ENCODE measurements around the gene UBQLN4.
"Not testable (repeated sequence)": the region's sequence is repeated elsewhere in the genome, so short reads cannot be mapped to it uniquely, and the experiment has no call there.

The UBQLN4 gene

GRCh38 chr1:156075162-156075561 is 21.6 kb upstream of the UBQLN4 start:
- TF ChIP-seq GATA1 (IDR thresholded peaks at IDR 0.05; ENCODE audit: low read depth, low read length) (no peak), POLR2A (IDR thresholded peaks at IDR 0.05; ENCODE audit: low read length) (no peak)
- DNase-seq = peak; percentile 15 to 17

DNA sequence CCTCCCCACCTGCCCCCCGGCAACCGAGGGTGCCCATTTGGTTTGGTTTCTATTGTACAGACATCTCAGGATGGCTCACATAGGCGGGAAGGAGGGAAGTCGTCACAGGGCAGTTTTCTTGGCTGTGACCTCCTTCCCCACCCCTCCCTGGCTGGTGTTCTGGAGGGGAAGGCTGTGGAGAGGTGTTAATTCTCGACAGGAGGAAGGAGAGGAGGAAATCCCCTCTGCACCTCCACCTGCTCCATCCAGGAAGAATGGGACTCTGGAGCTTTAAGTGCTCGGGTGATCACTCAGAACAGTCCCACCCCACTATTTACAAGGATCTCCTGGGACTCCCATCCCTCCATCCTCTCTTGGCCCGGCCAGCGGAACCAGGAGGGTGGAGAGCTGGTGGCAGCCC is 21.1 kb upstream of the UBQLN4 start:
- TF ChIP-seq POLR2A (IDR thresholded peaks at IDR 0.05; ENCODE audit: low read length) = no peak
- TF ChIP-seq GATA1 (IDR thresholded peaks at IDR 0.05; ENCODE audit: low read depth, low read length) = no peak
- DNase-seq = no peak

DNA sequence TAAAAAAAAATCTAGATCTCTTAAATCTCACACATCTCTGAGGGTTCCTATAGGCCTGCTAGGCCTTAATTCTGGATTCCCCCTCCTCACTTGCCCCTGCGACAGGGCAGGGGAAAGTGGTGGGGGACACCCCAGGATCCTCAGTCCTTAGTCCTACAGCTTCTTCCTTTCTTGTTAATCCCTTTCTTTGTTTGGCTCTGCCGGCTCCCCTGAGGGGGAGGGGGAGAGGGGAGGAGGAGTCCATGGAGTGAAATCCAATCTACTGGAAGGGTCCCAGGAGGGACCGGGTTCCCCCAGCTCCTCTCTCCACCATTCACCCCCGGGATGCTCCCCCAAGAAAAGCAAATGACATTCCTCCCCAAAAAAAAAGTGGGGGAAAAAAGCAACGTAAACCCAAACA is 20.1 kb upstream of the UBQLN4 start:
- TF ChIP-seq POLR2A (IDR thresholded peaks at IDR 0.05; ENCODE audit: low read length) (no peak), GATA1 (IDR thresholded peaks at IDR 0.05; ENCODE audit: low read depth, low read length) (no peak)

GRCh38 chr1:156073110-156073687 is 19.6 kb upstream of the UBQLN4 start:
- TF ChIP-seq POLR2A (IDR thresholded peaks at IDR 0.05; ENCODE audit: low read length) = no peak
- TF ChIP-seq GATA1 (IDR thresholded peaks at IDR 0.05; ENCODE audit: low read depth, low read length) = no peak
- no peak for DNase-seq

More for the DNA sequence above, 20.1 kb upstream of the UBQLN4 start:
- no peak for DNase-seq

DNA sequence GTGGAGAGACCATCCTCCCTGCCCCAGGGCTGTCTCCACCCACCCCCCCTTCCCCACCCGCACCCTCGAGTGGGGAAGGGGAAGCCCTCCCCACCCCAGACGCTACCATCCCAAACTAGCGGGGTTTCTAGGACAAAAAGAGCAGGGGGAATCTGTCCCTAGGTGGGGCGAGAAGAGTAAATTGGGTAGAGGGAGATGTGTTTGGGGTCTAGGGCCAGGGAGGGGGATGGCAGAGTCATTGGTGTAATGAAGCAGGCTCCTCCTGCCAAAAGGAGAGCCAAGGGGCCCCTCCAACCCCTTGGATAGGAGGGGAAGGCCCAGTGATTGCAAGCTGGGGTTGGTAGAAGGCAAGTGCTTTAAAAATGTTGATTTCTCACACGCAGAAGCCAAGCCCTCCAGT is 18.7 kb upstream of the UBQLN4 start:
- DNase-seq = no peak
- TF ChIP-seq POLR2A (IDR thresholded peaks at IDR 0.05; ENCODE audit: low read length) (no peak), GATA1 (IDR thresholded peaks at IDR 0.05; ENCODE audit: low read depth, low read length) (no peak)

DNA sequence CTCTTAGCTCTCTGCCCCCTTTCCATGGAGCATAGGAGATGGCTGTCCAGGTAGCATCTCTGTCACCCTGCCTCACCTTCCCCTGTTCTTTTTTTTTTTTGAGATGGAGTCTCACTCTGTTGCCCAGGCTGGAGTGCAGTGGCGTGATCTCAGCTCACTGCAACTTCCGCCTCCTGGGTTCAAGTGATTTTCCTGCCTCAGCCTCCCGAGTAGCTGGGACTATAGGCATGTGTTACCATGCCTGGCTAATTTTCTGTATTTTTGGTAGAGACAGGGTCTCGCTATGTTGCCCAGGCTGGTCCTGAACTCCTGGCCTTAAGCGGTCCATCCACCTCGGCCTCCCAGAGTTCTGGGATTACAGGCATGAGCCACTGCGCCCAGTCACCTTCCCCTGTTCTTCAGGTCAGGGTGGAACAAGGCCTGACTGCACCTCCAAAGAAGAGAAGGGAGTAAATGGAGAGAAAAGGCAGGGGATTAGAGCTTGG is 17.8 kb upstream of the UBQLN4 start:
- not testable (repeated sequence) for DNase-seq

DNA sequence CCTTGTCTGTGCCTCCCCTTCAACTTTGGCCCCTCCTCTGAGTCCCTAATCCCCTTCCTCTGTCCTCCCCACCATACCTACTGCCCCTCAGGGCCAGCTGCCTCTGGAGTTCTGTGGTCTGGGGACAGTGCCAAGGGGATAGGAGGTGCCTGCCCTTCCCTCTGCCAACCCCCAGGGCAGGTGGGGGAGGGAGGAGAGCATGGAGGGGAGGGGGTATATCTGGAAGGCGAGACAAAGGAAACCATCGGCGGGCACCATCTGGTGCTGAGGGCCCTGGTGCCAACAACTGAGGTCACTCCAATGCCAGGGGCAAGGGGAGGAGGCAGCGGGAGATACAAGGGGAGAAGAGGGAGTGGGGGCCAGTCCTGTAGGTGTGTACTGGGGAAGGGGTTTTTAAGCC is 16.9 kb upstream of the UBQLN4 start:
- TF ChIP-seq GATA1 (IDR thresholded peaks at IDR 0.05; ENCODE audit: low read depth, low read length) (no peak), POLR2A (IDR thresholded peaks at IDR 0.05; ENCODE audit: low read length) (no peak)

DNA sequence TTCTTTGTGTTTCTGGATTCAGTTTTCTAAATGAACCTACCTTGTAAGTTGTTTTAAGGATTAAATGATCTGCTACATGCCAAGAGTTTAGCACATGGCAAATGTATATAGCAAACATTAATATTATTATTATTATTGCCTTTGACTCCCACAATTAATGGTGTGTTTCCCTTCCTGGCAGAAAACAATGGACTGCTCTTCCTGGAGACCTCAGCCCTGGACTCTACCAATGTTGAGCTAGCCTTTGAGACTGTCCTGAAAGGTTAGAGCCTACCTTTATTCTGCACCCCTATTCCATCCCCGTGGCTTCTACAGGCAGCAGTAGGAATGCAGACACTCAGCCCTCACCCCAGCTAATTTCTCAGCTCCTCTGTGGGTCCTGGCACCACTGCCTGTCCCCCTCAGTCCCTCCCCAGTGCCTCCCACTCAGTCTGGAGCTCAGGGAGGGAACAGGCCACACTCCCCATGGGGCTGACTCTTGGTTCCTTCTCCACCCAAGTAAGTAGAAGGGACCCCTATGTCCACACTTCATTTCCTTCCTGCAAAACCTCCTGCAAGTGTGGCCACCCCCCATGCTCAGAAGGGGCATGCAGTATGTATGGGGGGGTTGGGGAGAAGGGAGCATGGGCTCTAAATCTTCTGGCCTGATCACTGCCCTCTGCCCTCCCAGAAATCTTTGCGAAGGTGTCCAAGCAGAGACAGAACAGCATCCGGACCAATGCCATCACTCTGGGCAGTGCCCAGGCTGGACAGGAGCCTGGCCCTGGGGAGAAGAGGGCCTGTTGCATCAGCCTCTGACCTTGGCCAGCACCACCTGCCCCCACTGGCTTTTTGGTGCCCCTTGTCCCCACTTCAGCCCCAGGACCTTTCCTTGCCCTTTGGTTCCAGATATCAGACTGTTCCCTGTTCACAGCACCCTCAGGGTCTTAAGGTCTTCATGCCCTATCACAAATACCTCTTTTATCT is 16.2 kb upstream of the UBQLN4 start:
- DNase-seq = no peak
- TF ChIP-seq POLR2A (IDR thresholded peaks at IDR 0.05; ENCODE audit: low read length) (no peak), GATA1 (IDR thresholded peaks at IDR 0.05; ENCODE audit: low read depth, low read length) (no peak)

More for the DNA sequence above, 16.9 kb upstream of the UBQLN4 start:
- no peak for DNase-seq

- no peak for TF ChIP-seq GATA1 (IDR thresholded peaks at IDR 0.05; ENCODE audit: low read depth, low read length)
- TF ChIP-seq POLR2A (IDR thresholded peaks at IDR 0.05; ENCODE audit: low read length) = no peak
- no peak for DNase-seq
Measured at GRCh38 chr1:156067262-156067661, 13.7 kb upstream of the UBQLN4 start.

GRCh38 chr1:156065871-156066270 is 12.3 kb upstream of the UBQLN4 start:
- TF ChIP-seq POLR2A (IDR thresholded peaks at IDR 0.05; ENCODE audit: low read length) (no peak), GATA1 (IDR thresholded peaks at IDR 0.05; ENCODE audit: low read depth, low read length) (no peak)
- no peak for DNase-seq

GRCh38 chr1:156065212-156065611 is 11.6 kb upstream of the UBQLN4 start:
- TF ChIP-seq POLR2A (IDR thresholded peaks at IDR 0.05; ENCODE audit: low read length) (no peak), GATA1 (IDR thresholded peaks at IDR 0.05; ENCODE audit: low read depth, low read length) (no peak)
- no peak for DNase-seq

GRCh38 chr1:156064615-156065014 is 11.0 kb upstream of the UBQLN4 start:
- DNase-seq = no peak
- TF ChIP-seq POLR2A (IDR thresholded peaks at IDR 0.05; ENCODE audit: low read length) = no peak
- TF ChIP-seq GATA1 (IDR thresholded peaks at IDR 0.05; ENCODE audit: low read depth, low read length) = no peak

- TF ChIP-seq GATA1 (IDR thresholded peaks at IDR 0.05; ENCODE audit: low read depth, low read length) (no peak), POLR2A (IDR thresholded peaks at IDR 0.05; ENCODE audit: low read length) (no peak)
- DNase-seq = no peak
Measured at GRCh38 chr1:156063997-156064285, 10.3 kb upstream of the UBQLN4 start.

DNA sequence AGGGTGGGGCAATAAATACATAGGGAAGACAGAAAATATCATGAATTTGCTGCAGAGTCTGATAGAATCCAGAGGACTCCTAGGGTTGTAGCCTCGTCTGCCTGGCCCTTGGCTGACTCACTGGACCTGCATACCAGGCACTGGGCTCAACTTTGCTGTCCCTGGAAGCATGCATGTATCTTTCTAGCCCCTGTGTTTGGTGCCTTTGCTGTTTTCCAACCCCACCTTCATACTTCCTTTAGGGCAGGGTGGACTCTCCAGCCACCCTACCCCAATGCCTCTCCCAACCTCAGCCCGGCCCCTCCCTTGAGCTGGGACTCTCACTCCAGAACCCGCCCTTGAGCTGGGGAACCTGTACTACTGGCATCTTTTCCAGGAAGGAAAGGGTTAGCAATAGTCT is 8.6 kb upstream of the UBQLN4 start:
- TF ChIP-seq GATA1 (IDR thresholded peaks at IDR 0.05; ENCODE audit: low read depth, low read length) (no peak), POLR2A (IDR thresholded peaks at IDR 0.05; ENCODE audit: low read length) (no peak)

More for the DNA sequence above, 8.6 kb upstream of the UBQLN4 start:
- DNase-seq = no peak
